ENCODE results near the gene SLC66A3. TPM values are rescaled to one million over a fixed set of nuclear protein-coding genes. Genes with fewer than 3 reads are reported as not detected.
A peak's percentile ranks its signal among the peaks of the same experiment; 100 is the strongest.

SLC66A3 gene
- total and polyA plus RNA-seq, 10 donors: 16.8 to 82.1 (median 37.3) TPM

DNA sequence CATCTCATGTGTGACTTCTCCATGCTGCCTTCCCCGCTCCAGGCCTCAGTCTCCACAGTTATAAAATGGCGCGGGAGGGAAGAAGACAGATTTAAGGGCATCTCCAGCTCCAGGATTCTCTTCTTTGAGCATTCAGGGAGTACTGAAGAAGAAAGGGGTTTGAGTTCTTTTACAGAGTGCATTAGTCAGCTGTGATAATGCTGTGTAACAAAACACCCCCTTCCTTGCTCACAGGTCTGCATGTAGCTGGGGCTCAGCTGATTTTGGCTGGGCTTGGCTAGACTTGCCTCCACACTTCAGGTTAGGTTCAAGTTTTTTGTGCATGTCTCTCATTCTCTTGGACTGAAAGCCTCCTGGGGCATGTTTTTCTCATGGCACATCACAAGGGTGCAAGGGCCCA lies 8.0 kb upstream of the SLC66A3 start:
- TF ChIP-seq POLR2A (IDR thresholded peaks at IDR 0.05) (no peak), POLR2AphosphoS5 (IDR thresholded peaks at IDR 0.05) (no peak)
- no peak for DNase-seq
- H3K4me1 ChIP-seq: peaks cover 0 to 17% (median 5%) of the 10 kb centered on the region in 6 donors
- H3K9me3 ChIP-seq: peaks cover 0 to 5% (median 0%) of the 10 kb centered on the region in 8 donors
- no peaks in the 10 kb centered on the region for H3K36me3 ChIP-seq
- intact Hi-C loops (cut with DNase I; ENCODE audit: low total_unique reads): no loop called here
- 28 to 40% (median 30%) methylated on average over 3 of the region's 3 CpGs for WGBS, 5 donors
- H3K27ac ChIP-seq: no peak overlapping the region
- H3K27me3 ChIP-seq (replicated peaks in 1 of 7): no peaks in the 10 kb centered on the region
- no peak overlapping the region for H3K4me3 ChIP-seq

DNA sequence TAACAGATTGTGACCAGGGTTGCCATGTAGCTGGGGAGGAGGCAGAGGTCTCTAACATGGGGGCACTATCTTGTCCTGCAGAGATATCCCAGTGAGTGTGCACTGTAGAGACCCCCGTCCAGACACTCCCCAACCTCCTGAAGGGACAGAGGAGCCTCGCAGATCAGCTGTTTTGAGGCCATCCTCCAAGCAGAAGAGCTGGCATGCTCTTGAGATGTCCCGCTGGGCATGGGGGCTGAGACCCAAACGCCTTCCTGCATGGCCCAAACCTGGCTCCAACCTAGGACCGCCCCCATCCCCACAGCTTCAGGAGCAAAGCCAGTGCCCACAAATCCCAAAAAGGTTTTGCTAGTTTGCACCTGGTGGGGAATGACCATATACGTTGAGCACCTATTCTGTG lies 2.7 kb upstream of the SLC66A3 start:
- peak; percentile 74 for DNase-seq

DNA sequence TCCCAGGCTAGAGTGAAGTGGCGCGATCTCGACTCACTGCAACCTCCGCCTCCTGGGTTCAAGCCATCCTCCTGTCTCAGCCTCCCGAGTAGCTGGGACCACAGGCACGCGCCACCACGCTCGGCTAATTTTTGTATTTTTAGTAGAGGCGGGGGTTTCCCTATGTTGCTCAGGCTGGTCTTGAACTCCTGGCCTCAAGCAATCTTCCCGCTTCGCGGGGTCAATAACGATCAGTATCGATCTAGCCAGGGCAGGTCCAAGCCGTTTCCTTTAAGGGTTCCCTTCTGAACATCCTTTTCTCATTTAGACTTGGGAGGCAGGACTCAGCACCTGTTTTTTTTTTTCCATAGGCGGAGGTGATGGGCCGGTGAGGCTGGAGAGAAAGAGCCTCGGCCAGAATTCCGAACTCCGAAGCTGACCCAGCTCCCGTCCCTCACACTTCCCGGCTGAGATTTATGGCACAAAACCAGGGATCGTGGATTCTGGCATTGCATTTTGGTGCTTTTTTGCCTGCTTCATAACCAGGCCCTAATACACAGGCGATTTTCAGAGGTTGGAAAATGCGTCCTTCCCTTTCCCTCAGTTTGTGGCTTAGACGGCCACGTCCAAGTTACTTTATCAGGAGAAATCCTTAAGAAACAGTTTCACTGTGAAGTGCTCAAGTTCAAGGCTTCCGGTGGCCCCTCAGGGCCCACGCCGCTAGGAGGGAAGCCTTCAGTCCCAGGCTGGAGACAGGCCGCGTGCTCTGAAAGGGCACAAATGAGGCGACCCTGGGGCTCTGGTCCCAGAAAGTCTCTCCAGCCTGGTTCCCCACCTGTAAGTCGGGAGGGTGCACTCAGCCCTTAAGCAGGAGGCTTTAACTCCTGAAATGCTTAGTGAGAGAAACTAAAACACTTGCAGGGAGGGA lies 998 bp upstream of the SLC66A3 start:
- 57 to 61% (median 57%) methylated on average over 35 of the region's 35 CpGs for WGBS, 5 donors
- Histone ChIP-seq H3K27ac (peak overlapping the region; percentile 87 to 95 (median 93)), H3K27me3 (replicated peaks in 1 of 7) (no peaks in the 10 kb centered on the region), H3K4me3 (peak overlapping the region; percentile 31 to 96 (median 48)), H3K36me3 (peaks cover 0 to 2% (median 0%) of the 10 kb centered on the region in 6 donors), H3K4me1 (peaks cover 11 to 43% (median 34%) of the 10 kb centered on the region in 6 donors), H3K9me3 (no peaks in the 10 kb centered on the region)
- intact Hi-C loops (cut with DNase I; ENCODE audit: low total_unique reads): no loop called here
- DNase-seq: peak; percentile 78
- TF ChIP-seq, protein P1, sequence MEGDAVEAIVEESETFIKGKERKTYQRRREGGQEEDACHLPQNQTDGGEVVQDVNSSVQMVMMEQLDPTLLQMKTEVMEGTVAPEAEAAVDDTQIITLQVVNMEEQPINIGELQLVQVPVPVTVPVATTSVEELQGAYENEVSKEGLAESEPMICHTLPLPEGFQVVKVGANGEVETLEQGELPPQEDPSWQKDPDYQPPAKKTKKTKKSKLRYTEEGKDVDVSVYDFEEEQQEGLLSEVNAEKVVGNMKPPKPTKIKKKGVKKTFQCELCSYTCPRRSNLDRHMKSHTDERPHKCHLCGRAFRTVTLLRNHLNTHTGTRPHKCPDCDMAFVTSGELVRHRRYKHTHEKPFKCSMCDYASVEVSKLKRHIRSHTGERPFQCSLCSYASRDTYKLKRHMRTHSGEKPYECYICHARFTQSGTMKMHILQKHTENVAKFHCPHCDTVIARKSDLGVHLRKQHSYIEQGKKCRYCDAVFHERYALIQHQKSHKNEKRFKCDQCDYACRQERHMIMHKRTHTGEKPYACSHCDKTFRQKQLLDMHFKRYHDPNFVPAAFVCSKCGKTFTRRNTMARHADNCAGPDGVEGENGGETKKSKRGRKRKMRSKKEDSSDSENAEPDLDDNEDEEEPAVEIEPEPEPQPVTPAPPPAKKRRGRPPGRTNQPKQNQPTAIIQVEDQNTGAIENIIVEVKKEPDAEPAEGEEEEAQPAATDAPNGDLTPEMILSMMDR (IDR thresholded peaks at IDR 0.05 in 8 of 11, conservative IDR thresholded peaks at IDR 0.05 in 3 of 11): no peak
- TF ChIP-seq POLR2A (IDR thresholded peaks at IDR 0.05) (no peak), POLR2AphosphoS5 (IDR thresholded peaks at IDR 0.05) (no peak)

More for the DNA sequence above, 2.7 kb upstream of the SLC66A3 start:
- intact Hi-C loops (cut with DNase I; ENCODE audit: low total_unique reads): no loop called here
- H3K9me3 ChIP-seq: no peaks in the 10 kb centered on the region
- H3K4me1 ChIP-seq: peaks cover 11 to 31% (median 28%) of the 10 kb centered on the region in 6 donors
- H3K27me3 ChIP-seq (replicated peaks in 1 of 7): no peaks in the 10 kb centered on the region
- WGBS, 5 donors: 87 to 95% (median 90%) methylated on average over 4 to 6 of the region's 6 CpGs
- H3K4me3 ChIP-seq: no peak overlapping the region
- TF ChIP-seq POLR2AphosphoS5 (IDR thresholded peaks at IDR 0.05) (no peak), POLR2A (IDR thresholded peaks at IDR 0.05) (no peak)
- TF ChIP-seq, protein P1 (IDR thresholded peaks at IDR 0.05 in 8 of 11, conservative IDR thresholded peaks at IDR 0.05 in 3 of 11): no peak
- no peaks in the 10 kb centered on the region for H3K36me3 ChIP-seq
- no peak overlapping the region for H3K27ac ChIP-seq

DNA sequence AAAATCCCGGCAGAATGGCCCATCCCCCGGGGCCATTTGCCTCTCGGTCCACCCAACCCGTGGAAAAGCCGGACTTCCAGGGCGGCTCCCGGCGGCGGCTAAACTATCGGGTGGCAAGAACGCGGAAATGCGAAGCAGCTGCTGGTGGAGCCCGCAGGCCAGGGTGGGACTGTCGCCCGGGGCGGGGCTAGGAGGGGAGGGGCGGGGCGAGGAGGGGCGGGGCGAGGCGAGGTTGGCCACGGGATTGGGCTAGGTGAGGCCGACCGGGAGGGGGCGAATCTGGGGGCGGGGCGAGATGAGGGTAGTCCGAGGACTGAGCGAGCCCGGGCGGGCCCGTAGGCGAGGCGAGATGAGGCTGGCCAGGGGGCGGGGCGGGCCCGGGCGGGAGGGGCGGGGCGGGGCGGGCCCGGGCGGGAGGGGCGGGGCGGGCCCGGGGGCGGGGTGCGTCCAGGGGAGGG lies 315 bp upstream of the SLC66A3 start:
- Histone ChIP-seq H3K4me1 (peaks cover 11 to 50% (median 35%) of the 10 kb centered on the region in 6 donors), H3K36me3 (peaks cover 0 to 8% (median 0%) of the 10 kb centered on the region in 6 donors), H3K9me3 (no peaks in the 10 kb centered on the region), H3K4me3 (peak overlapping the region; percentile 38 to 96 (median 76)), H3K27me3 (replicated peaks in 1 of 7) (no peaks in the 10 kb centered on the region), H3K27ac (peak overlapping the region; percentile 87 to 95 (median 93))
- intact Hi-C loops (cut with DNase I; ENCODE audit: low total_unique reads): no loop called here
- 0 to 2% (median 0%) methylated on average over 6 to 39 of the region's 49 CpGs for WGBS, 5 donors
- TF ChIP-seq POLR2AphosphoS5 (IDR thresholded peaks at IDR 0.05): peak; percentile 69 to 87 (median 84)
- TF ChIP-seq, protein P1 (IDR thresholded peaks at IDR 0.05 in 8 of 11, conservative IDR thresholded peaks at IDR 0.05 in 3 of 11): peak in 2 of 11 experiments; percentile 12 to 17
- TF ChIP-seq POLR2A (IDR thresholded peaks at IDR 0.05): peak in 1 of 3 donors; percentile 36
- DNase-seq: peak; percentile 99

All from spleen (tissue), 11 donors.